ENCODE measurements around the gene XPOT.

The XPOT gene

DNA sequence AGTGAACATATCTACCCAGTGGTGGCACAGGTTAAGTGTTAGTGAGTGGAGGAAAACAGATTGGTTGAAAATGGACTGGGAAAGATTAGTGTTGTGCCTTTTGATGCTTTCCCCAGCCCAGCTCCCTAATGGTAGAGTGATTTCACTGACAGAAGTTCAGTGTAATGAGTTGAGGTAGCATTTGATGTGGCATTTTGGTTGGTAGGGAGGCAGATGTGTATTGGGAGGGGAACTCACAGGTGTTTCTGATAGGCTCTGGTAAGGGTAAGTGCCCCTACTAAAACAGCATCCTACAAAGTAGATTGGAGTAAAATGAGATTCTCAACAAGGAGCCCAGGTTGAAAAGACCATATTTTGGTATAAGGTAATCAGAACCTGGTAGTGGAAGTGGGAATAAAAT, 51.9 kb downstream of the XPOT start:
- Histone ChIP-seq H3K4me3 (ENCODE audit: low read depth, low read length) (no peak overlapping the region), H3K4me1 (peaks cover 9% of the 10 kb centered on the region), H3K27me3 (no peaks in the 10 kb centered on the region), H3K36me3 (peaks cover 47% of the 10 kb centered on the region), H3K9me3 (no peaks in the 10 kb centered on the region)
- TF ChIP-seq, protein P1, sequence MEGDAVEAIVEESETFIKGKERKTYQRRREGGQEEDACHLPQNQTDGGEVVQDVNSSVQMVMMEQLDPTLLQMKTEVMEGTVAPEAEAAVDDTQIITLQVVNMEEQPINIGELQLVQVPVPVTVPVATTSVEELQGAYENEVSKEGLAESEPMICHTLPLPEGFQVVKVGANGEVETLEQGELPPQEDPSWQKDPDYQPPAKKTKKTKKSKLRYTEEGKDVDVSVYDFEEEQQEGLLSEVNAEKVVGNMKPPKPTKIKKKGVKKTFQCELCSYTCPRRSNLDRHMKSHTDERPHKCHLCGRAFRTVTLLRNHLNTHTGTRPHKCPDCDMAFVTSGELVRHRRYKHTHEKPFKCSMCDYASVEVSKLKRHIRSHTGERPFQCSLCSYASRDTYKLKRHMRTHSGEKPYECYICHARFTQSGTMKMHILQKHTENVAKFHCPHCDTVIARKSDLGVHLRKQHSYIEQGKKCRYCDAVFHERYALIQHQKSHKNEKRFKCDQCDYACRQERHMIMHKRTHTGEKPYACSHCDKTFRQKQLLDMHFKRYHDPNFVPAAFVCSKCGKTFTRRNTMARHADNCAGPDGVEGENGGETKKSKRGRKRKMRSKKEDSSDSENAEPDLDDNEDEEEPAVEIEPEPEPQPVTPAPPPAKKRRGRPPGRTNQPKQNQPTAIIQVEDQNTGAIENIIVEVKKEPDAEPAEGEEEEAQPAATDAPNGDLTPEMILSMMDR (IDR thresholded peaks at IDR 0.05; ENCODE audit: low read depth, low read length) = no peak
- no peak for DNase-seq

DNA sequence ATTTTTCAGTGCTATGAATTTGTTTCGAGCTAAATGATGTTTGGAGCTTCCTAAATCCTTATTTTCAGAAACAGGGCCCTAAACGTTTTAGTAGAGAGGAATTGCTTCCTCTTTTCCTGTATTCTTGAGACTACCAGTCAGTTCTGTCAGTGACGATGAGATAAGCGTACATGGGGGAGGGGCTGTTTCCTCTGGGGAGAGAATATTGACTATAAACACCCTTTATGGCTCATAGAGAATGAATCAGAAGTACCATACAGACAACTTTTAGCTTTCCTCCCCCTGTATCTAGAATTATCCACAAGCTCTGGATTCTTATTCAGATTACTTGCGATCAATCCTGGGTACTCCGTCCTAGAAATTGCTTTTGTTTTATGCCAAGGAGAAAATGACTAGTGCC, 52.8 kb downstream of the XPOT start:
- Histone ChIP-seq H3K36me3 (peaks cover 55% of the 10 kb centered on the region), H3K4me1 (peaks cover 9% of the 10 kb centered on the region), H3K9me3 (no peaks in the 10 kb centered on the region), H3K4me3 (ENCODE audit: low read depth, low read length) (no peak overlapping the region), H3K27me3 (no peaks in the 10 kb centered on the region)
- TF ChIP-seq, protein P1 (IDR thresholded peaks at IDR 0.05; ENCODE audit: low read depth, low read length) = no peak
- no peak for DNase-seq

DNA sequence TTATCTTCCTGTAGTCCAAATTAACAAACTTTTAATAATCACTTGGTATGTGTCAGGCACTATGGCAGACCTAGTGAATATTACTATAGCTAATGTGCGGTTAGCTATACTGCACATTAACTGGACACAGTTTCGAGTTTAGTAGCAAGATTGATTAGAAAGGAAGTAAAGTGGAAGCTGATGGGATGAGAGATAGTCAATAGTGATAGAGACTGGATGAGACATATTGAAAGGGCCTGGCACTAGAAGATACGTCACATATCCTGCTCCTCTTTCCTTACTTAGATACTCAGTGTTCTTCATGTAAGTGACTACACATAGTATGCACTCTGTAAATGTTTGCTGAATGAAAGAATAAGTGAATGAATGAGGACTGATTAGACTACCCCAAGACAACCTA, 53.3 kb downstream of the XPOT start:
- DNase-seq = no peak
- no peaks in the 10 kb centered on the region for H3K27me3 ChIP-seq
- no peak overlapping the region for H3K4me3 ChIP-seq (ENCODE audit: low read depth, low read length)
- peaks cover 55% of the 10 kb centered on the region for H3K36me3 ChIP-seq
- no peaks in the 10 kb centered on the region for H3K9me3 ChIP-seq
- TF ChIP-seq, protein P1 (IDR thresholded peaks at IDR 0.05; ENCODE audit: low read depth, low read length) = no peak
- peaks cover 9% of the 10 kb centered on the region for H3K4me1 ChIP-seq

DNA sequence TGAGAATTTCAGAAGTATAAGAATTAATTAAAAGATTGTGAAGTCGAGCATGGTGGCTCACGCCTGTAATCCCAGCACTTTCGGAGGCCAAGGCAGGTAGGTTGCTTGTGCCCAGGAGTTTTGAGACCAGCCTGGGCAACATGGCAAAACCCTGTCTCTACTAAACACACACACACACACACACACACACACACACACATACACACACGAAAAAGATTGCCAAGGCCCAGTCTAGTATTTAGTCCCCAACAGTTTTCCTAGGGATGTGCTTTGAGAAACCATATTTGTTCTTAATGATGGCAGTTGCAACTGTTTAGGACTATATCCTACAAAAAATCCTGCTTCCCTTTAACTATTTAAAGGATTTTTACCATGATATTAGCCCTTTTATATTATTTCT, 53.7 kb downstream of the XPOT start:
- TF ChIP-seq, protein P1 (IDR thresholded peaks at IDR 0.05; ENCODE audit: low read depth, low read length) = no peak
- Histone ChIP-seq H3K9me3 (no peaks in the 10 kb centered on the region), H3K4me3 (ENCODE audit: low read depth, low read length) (no peak overlapping the region), H3K27me3 (no peaks in the 10 kb centered on the region), H3K4me1 (peaks cover 9% of the 10 kb centered on the region), H3K36me3 (peaks cover 57% of the 10 kb centered on the region)
- no peak for DNase-seq

DNA sequence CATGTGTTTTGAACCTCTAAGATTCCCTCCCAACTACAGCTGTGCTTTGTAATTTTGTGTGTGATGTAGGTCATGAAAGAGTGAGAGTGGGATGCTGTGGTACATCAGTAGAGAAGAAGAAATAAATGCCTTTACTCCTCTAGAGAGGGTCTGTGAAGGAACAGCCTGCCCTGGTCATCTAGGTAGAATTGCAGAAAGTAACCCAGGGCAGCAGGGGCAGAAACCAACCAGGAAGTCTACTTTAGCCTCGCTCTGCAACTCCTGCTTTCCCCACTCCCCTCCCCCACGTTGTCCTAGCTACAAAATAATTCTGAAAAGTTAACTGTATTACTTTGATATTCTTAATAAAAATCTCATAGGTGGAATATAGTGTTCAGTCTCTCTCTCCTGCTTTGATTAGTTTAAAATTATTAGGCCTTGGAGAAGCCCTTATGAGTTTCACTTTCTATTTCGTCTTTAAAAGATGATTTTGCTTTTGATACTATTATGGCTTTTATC, 55.3 kb downstream of the XPOT start:
- H3K4me1 ChIP-seq = peaks cover 9% of the 10 kb centered on the region
- peaks cover 67% of the 10 kb centered on the region for H3K36me3 ChIP-seq
- H3K4me3 ChIP-seq (ENCODE audit: low read depth, low read length) = no peak overlapping the region
- TF ChIP-seq, protein P1 (IDR thresholded peaks at IDR 0.05; ENCODE audit: low read depth, low read length) = no peak
- H3K9me3 ChIP-seq = no peaks in the 10 kb centered on the region
- DNase-seq = no peak
- no peaks in the 10 kb centered on the region for H3K27me3 ChIP-seq

DNA sequence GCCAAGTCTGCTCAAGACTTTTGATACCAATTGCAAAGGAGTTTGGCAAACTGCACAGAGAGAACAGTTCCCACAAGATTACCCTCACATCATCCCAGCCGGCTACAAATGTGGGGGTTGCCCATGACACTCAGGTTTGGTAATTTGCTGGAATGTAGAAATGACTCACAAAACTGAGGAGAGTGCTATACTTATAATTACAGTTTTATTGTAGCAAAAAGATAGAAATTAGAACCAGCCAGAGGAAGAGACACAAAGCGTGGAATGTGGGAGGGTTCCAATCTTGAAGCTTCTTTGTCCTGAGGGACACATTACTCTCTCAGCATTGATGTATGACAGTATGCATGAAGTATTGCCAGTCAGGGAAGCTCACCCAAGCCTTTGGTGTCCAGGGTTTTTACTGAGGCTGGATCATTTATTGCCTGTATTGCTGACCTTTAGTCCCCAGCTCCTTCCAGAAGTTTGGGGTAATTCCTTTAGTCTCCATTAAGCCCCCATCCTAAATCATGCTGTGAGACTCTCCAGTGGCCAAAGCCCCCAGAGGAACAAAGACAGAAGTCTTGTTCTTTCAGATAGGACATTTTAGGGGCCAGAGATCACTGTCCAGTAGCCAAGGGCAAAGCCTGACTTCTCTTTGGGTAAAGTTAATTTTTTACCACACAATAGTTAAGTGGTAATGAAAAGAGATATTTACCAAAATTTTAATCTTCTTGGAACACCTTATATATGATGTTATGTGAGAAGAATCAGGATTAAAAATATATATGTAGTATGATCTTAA, 57.6 kb downstream of the XPOT start:
- Histone ChIP-seq H3K27me3 (no peaks in the 10 kb centered on the region), H3K4me1 (peaks cover 9% of the 10 kb centered on the region), H3K4me3 (ENCODE audit: low read depth, low read length) (no peak overlapping the region), H3K36me3 (peaks cover 76% of the 10 kb centered on the region), H3K9me3 (no peaks in the 10 kb centered on the region)
- TF ChIP-seq, protein P1 (IDR thresholded peaks at IDR 0.05; ENCODE audit: low read depth, low read length) = no peak
- DNase-seq = no peak

All from BE2C (cell line).